Osteocyte (in vitro differentiated cells): ENCODE measurements around the gene SIX4. TPM values are rescaled to one million over a fixed set of nuclear protein-coding genes. Genes with fewer than 3 reads are reported as not detected.

Source experiments
- DNase-seq: peaks from one replicate; pipeline ENCODE4 v3.0.0; 2021; ENCODE audit warnings: mixed read lengths; ENCODE audit not compliant: unreplicated experiment; ENCODE audit errors: extremely low spot score
- H3K27ac Mint-ChIP-seq: one replicate; pipeline ENCODE4 v1.8.0; 2021; ENCODE audit warnings: mild to moderate bottlenecking, mixed read lengths; ENCODE audit not compliant: unreplicated experiment
- H3K27me3 Mint-ChIP-seq: one replicate; pipeline ENCODE4 v1.8.0; 2021; ENCODE audit warnings: mixed read lengths; ENCODE audit not compliant: unreplicated experiment
- H3K36me3 Mint-ChIP-seq: one replicate; pipeline ENCODE4 v1.8.0; 2021; ENCODE audit warnings: mixed read lengths; ENCODE audit not compliant: unreplicated experiment
- H3K4me1 Mint-ChIP-seq: one replicate; pipeline ENCODE4 v1.8.0; 2021; ENCODE audit warnings: mixed read lengths; ENCODE audit not compliant: unreplicated experiment
- H3K4me3 Mint-ChIP-seq: one replicate; pipeline ENCODE4 v1.8.0; 2021; ENCODE audit warnings: mild to moderate bottlenecking, moderate library complexity, mixed read lengths; ENCODE audit not compliant: unreplicated experiment
- H3K9me3 Mint-ChIP-seq: one replicate; pipeline ENCODE4 v1.8.0; 2021; ENCODE audit warnings: mixed read lengths; ENCODE audit not compliant: unreplicated experiment
- CTCF ChIP-seq: fragments of 200-600 bp; sonication (generic); IDR thresholded peaks from 2 replicates; pipeline ENCODE4 v1.5.0; 2021; ENCODE audit warnings: antibody characterized with exemption, mild to moderate bottlenecking, moderate library complexity
- total RNA-seq: library from RNA; stranded (reverse); gene quantifications from 2 replicates; pipeline ENCODE4 v1.2.1, GENCODE V29; 2021

The SIX4 gene
- total RNA-seq, 1 donor from 2014 or later, result 80.0 TPM

GRCh38 chr14:60722107-60722356 is 2.1 kb downstream of the SIX4 start:
- Mint-ChIP-seq H3K36me3 (peaks cover 33% of the 10 kb centered on the region), H3K4me3 (peak overlapping the region; percentile 100), H3K4me1 (peaks cover 39% of the 10 kb centered on the region), H3K27ac (peak overlapping the region; percentile 92), H3K9me3 (no peaks in the 10 kb centered on the region), H3K27me3 (no peaks in the 10 kb centered on the region)
- no peak for DNase-seq
- no peak for TF ChIP-seq CTCF

GRCh38 chr14:60721326-60722106 is 2.6 kb downstream of the SIX4 start:
- DNase-seq, result peak; percentile 88
- no peaks in the 10 kb centered on the region for H3K9me3 Mint-ChIP-seq
- peak overlapping the region; percentile 92 for H3K27ac Mint-ChIP-seq
- no peaks in the 10 kb centered on the region for H3K27me3 Mint-ChIP-seq
- H3K36me3 Mint-ChIP-seq, result peaks cover 33% of the 10 kb centered on the region
- H3K4me3 Mint-ChIP-seq, result peak overlapping the region; percentile 100
- TF ChIP-seq CTCF, result peak; percentile 40
- peaks cover 43% of the 10 kb centered on the region for H3K4me1 Mint-ChIP-seq

- peak overlapping the region; percentile 100 for H3K4me3 Mint-ChIP-seq
- peaks cover 33% of the 10 kb centered on the region for H3K36me3 Mint-ChIP-seq
- H3K27ac Mint-ChIP-seq, result peak overlapping the region; percentile 89
- peaks cover 47% of the 10 kb centered on the region for H3K4me1 Mint-ChIP-seq
- TF ChIP-seq CTCF, result no peak
- no peaks in the 10 kb centered on the region for H3K9me3 Mint-ChIP-seq
- H3K27me3 Mint-ChIP-seq, result no peaks in the 10 kb centered on the region
- DNase-seq, result no peak
These were observed 3.2 kb downstream of the SIX4 start for GRCh38 chr14:60720962-60721325.

- no peak for TF ChIP-seq CTCF
- H3K27me3 Mint-ChIP-seq, result no peaks in the 10 kb centered on the region
- peaks cover 52% of the 10 kb centered on the region for H3K4me1 Mint-ChIP-seq
- H3K4me3 Mint-ChIP-seq, result peak overlapping the region; percentile 100
- H3K36me3 Mint-ChIP-seq, result peaks cover 35% of the 10 kb centered on the region
- H3K9me3 Mint-ChIP-seq, result no peaks in the 10 kb centered on the region
- peak overlapping the region; percentile 89 for H3K27ac Mint-ChIP-seq
- DNase-seq, result no peak
These were observed 3.8 kb downstream of the SIX4 start for GRCh38 chr14:60720391-60720790.

GRCh38 chr14:60713513-60713912 is 10.6 kb downstream of the SIX4 start:
- H3K9me3 Mint-ChIP-seq, result no peaks in the 10 kb centered on the region
- no peak for DNase-seq
- H3K4me1 Mint-ChIP-seq, result peaks cover 65% of the 10 kb centered on the region
- TF ChIP-seq CTCF, result no peak
- peaks cover 56% of the 10 kb centered on the region for H3K36me3 Mint-ChIP-seq
- H3K27me3 Mint-ChIP-seq, result no peaks in the 10 kb centered on the region
- peak overlapping the region; percentile 2 for H3K4me3 Mint-ChIP-seq
- no peak overlapping the region for H3K27ac Mint-ChIP-seq
